A204.1 (cell line): ENCODE data around the gene CD70.
"Not testable (repeated sequence)": the region's sequence is repeated elsewhere in the genome, so short reads cannot be mapped to it uniquely, and the experiment has no call there.

Source experiments
- FAIRE-seq: peaks from 2 replicates; lab custom pipeline; 2012; peaks lifted over from hg19 to GRCh38; lab: Jason Lieb, UNC

CD70 gene

GRCh38 chr19:6590827-6591319 lies at the start of gene CD70:
CD70 (minus strand) TSS chr19:6591150; CDS start chr19:6591002, 148 bp downstream.
- no peak for FAIRE-seq

DNA sequence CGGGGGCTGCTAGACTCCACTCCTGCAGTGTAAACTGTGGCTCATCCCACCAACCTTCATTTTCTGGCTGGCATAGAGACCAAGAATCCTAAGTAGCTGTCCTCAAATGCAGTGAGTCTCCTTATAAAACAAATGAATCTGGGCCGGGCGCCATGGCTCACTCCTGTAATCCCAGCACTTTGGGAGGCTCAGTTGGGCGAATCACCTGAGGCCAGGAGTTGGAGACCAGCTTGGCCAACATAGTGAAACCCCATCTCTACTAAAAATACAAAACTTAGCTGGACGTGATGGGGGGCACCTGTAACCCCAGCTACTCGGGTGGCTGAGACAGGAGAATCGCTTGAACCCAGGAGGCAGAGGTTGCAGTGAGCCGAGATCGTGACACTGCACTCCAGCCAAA lies 49.4 kb upstream of the CD70 start:
- FAIRE-seq: not testable (repeated sequence)

DNA sequence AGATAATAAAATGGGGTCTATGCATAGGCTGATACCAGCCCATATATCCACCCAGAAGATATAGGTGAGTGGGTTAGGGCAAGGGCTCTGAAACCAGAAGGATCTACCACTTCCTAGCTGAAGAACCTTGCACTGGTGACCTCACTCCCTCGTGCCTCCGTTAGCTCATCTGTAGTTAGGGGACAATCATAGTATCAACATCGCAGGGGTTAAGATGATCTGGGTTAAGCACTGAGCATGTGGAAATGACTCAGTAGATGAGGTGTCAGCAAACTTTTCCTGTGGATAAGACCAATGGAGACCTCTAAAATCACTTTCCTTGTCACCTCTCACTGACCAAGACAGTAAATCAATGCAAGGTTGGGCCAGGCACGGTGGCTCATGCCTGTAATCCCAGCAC lies 48.5 kb upstream of the CD70 start:
- no peak for FAIRE-seq

DNA sequence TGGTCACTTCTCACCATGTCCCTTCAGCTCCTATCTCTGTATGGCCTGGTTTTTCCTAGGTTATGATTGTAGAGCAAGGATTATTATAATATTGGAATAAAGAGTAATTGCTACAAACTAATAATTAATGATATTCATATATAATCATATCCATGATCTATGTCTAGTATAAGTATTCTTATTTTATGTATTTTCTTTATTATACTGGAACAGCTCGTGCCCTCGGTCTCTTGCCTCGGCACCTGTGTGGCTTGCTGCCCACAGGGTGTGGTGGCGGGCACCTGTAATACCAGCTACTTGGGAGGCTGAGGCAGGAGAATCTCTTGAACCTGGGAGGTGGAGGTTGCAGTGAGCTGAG lies 42.5 kb upstream of the CD70 start:
- not testable (repeated sequence) for FAIRE-seq

GRCh38 chr19:6632747-6633455 lies 42.0 kb upstream of the CD70 start:
- FAIRE-seq: peak; percentile 65

DNA sequence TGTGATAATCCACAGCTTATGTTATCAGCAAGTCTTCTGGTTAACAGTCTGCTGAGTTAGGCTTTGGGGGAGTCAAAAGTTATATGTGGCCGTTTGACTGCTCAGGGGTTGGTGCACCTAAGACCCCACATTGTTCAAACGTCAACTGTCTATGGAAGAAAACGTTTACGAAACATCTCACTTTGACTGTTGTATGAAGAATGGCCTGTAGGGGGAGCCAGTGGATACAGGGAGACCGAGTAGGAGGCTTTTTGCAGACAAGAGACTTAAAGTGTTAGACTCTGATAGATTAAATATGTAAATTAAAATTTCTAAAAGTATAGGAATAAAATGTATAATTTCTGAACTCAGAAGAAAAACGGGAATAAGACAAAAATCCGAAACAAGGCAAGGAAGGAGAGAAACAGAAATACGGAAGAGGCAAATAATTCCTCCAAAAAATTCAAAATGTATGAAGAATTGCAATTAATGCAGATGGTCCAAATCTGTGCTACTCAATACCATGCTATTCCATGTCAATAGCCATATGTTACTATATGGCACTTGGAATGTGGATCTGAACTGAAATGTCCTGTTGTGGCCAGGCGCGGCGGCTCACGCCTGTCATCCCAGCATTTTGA lies 41.2 kb upstream of the CD70 start:
- FAIRE-seq: peak; percentile 96

- no peak for FAIRE-seq
These were observed 35.8 kb upstream of the CD70 start for GRCh38 chr19:6626764-6627163.

GRCh38 chr19:6617374-6617773 lies 26.4 kb upstream of the CD70 start:
- no peak for FAIRE-seq

DNA sequence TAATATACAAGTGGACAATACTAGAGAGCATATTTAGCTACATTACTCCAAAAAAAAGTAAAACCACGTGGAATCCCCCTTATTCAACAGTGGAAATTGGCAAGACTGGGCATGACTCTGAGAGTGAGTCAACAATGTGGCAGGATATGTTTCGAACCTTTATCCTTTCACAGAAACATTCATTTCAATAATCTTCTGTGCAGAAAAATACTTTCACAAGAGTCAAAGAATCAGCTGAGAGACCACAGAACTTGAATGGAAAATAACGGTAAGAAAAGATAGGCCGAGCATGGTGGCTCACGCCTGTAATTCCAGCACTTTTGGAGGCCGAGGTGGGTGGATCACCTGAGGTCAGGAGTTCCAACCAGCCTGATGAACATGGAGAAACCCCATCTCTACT lies 25.1 kb upstream of the CD70 start:
- no peak for FAIRE-seq

- no peak for FAIRE-seq
These were observed 22.8 kb upstream of the CD70 start for GRCh38 chr19:6613711-6614110.

GRCh38 chr19:6610934-6611852 lies 20.2 kb upstream of the CD70 start:
- FAIRE-seq: peak; percentile 89

DNA sequence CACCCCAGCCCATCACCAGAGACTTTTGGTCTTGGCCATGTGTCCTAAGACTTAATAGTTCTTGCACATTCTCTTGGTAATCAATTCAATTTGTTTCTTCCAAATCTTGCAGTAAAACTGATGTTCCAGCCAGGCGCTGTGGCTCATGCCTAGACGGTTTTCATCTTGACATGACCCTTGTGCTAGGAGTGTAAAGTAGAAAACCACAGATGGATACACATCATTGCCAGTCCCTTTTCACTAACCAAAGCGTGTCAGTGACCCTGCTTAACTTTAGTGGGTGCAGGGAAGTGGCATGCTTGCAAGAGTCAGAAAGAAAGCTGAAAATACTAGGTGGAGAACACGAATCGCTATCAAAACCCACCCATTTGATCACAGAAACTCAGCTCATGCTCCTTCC lies 18.0 kb upstream of the CD70 start:
- FAIRE-seq: no peak

- not testable (repeated sequence) for FAIRE-seq
These were observed 17.2 kb upstream of the CD70 start for GRCh38 chr19:6608146-6608545.

- FAIRE-seq: not testable (repeated sequence)
These were observed 15.5 kb upstream of the CD70 start for GRCh38 chr19:6606276-6607070.

- no peak for FAIRE-seq
These were observed 14.0 kb upstream of the CD70 start for GRCh38 chr19:6604906-6605305.

DNA sequence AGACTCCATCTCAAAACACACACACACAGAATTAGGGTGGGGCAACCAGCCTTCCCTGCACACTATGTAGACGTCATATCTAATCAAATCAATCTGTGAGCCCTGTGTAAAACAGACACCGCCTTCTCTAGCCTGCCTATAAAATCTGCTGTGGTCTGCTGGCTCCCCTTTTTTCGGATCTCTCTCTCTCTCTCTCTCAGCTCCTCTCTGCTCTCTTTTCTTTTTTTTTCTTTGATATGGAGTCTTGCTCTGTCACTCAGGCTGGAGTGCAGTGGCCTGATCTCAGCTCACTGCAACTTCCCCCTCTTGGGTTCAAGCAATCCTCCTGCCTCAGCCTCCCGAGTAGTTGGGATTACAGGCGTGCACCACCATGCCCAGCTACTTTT lies 11.8 kb upstream of the CD70 start:
- no peak for FAIRE-seq

DNA sequence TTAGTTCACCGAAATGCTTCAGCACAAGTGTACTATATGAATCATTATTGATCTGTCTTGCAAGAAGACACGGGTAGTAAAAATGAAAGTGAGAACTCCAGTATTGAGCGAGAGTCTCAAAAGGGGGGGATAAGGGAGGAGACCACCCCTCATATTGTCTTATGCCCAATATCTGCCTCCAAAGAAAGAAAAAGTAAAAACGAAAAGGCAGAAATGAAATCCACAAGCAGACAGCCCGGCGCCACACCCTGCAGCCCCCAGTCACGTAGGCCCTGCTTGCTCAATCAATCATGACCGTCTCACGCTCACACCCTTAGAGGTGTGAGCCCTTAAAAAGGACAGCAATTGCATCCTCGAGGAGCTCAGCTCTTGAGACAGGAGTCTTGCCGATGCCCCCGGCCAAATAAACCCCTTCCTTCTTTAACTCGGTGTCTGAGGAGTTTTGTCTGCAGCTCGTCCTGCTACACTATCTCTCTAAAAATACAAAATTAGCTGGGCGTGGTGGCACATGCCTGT lies 10.6 kb upstream of the CD70 start:
- FAIRE-seq: not testable (repeated sequence)

DNA sequence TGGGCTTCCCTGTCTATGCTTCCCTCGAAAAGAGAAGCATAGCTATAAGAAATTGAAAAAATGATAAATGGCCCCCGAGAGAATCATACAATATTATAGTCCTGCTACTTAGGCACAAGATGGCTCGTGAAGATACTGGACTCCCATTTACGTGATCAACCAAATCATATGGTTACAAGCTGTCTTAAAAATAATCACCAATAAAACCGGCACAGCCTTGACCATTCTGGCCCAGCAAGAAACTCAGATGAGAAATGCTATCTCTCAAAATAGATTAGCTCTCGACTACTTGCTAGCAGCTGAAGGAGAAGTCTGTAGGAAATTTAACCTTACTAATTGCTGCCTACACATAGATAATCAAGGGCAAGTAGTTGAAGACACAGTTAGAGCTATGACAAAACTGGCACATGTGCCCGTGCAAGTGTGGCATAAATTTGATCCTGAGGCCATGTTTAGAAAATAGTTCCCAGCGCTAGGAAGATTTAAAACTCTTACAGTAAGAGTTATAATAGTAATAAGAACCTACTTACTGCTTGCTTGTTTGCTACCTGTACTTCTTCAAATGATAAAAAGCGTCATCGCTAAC lies 10.1 kb upstream of the CD70 start:
- not testable (repeated sequence) for FAIRE-seq

GRCh38 chr19:6599866-6600454 lies 9.0 kb upstream of the CD70 start:
- FAIRE-seq: no peak

DNA sequence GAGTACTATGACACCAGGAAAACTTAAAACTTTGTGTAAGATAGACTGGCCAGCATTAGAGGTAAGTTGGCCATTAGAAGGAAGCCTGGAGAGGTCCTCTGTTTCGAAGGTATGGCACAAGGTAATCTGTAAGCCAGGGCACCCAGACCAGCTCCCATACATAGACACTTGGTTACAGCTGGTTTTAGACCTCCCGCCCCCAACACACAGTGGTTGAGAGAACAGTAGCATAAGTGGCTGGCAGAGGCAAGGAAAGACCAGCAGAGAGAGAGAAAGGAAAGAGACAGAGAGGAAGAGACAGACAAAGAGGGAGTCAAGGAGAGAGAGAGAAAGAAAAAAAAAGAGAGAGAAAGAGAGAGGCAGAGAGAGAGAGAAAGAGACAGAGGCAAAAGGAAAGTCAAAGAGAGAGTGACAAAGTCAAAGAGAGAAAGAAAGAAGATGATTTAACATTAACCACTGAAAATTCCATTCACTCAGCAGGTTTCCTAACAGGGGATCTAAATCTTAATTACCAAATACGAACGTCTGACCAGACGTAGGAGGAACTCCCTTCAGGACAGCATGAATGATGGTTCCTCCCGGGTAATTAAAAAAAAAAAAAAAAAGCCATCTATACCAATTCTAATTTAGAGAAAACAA lies 7.4 kb upstream of the CD70 start:
- not testable (repeated sequence) for FAIRE-seq
